ENCODE measurements around the gene CDC25B. TPM values are rescaled to one million over a fixed set of nuclear protein-coding genes. Genes with fewer than 3 reads are reported as not detected.

CDC25B gene
- total and polyA plus RNA-seq, 2 of the 13 experiments (the other 11 are each of a cell fraction or from before 2014, with no cell fraction given): 14.5 to 19.4 TPM

DNA sequence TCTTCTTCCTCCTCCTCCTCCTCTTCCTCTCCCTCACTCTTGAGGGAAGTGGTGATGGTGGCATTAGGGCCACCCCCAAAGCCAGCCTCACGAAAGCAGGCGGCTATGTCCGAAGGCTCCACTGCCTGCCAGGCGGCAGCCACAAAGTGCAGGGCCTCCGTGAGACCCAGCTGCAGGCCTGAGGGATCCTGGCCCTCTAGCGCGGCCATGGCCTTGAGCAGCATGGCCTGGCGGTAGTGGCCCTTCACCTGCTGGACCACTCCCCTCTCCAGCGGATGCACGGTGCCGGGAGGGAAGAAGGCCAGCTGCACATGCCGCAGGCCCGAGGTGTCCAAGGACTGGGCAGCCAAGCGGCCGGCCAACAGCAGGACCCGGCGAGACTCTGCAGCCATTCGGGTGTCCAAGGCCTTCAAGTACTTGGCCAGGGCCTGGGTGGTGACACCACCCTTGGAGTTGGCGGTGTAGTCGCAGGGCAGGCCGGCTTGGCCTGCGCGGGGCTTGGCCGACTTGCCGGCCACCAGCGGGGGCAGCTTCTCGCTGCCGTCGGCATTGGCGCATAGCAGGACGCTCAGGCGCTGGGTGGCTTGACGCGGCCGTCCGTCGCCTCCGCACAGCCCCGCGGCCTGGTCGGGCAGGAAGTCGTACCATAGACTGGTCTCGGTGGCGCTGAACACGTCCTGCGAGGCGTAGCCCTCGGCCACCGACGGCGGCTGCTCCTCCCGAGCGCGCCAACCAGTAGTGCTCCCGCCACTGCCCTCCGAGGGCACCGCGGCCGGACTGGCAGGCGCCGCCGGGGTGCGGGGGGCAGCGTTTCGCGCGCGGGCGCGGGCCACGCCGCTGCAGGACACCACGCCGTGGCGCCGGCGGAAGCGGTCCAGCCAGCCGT, 10.6 kb upstream of the CDC25B start (continued):
- TF ChIP-seq SMC3 (IDR thresholded peaks at IDR 0.05; ENCODE audit: low read length) (no peak), MBD4 (IDR thresholded peaks at IDR 0.05; ENCODE audit: borderline replicate concordance, low read length) (no peak), ZNF589 (CRISPR knock-in tag; conservative IDR thresholded peaks at IDR 0.05) (no peak), CHD4 (IDR thresholded peaks at IDR 0.05; ENCODE audit: borderline replicate concordance, low read length) (no peak), DNMT3B (CRISPR knock-in tag; conservative IDR thresholded peaks at IDR 0.05) (no peak)
- TF ChIP-seq, protein P1, sequence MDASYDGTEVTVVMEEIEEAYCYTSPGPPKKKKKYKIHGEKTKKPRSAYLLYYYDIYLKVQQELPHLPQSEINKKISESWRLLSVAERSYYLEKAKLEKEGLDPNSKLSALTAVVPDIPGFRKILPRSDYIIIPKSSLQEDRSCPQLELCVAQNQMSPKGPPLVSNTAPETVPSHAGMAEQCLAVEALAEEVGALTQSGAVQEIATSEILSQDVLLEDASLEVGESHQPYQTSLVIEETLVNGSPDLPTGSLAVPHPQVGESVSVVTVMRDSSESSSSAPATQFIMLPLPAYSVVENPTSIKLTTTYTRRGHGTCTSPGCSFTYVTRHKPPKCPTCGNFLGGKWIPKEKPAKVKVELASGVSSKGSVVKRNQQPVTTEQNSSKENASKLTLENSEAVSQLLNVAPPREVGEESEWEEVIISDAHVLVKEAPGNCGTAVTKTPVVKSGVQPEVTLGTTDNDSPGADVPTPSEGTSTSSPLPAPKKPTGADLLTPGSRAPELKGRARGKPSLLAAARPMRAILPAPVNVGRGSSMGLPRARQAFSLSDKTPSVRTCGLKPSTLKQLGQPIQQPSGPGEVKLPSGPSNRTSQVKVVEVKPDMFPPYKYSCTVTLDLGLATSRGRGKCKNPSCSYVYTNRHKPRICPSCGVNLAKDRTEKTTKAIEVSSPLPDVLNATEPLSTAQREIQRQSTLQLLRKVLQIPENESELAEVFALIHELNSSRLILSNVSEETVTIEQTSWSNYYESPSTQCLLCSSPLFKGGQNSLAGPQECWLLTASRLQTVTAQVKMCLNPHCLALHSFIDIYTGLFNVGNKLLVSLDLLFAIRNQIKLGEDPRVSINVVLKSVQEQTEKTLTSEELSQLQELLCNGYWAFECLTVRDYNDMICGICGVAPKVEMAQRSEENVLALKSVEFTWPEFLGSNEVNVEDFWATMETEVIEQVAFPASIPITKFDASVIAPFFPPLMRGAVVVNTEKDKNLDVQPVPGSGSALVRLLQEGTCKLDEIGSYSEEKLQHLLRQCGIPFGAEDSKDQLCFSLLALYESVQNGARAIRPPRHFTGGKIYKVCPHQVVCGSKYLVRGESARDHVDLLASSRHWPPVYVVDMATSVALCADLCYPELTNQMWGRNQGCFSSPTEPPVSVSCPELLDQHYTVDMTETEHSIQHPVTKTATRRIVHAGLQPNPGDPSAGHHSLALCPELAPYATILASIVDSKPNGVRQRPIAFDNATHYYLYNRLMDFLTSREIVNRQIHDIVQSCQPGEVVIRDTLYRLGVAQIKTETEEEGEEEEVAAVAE (CRISPR knock-in tag; IDR thresholded peaks at IDR 0.05; ENCODE audit: borderline replicate concordance): no peak
- TF ChIP-seq, protein P2, sequence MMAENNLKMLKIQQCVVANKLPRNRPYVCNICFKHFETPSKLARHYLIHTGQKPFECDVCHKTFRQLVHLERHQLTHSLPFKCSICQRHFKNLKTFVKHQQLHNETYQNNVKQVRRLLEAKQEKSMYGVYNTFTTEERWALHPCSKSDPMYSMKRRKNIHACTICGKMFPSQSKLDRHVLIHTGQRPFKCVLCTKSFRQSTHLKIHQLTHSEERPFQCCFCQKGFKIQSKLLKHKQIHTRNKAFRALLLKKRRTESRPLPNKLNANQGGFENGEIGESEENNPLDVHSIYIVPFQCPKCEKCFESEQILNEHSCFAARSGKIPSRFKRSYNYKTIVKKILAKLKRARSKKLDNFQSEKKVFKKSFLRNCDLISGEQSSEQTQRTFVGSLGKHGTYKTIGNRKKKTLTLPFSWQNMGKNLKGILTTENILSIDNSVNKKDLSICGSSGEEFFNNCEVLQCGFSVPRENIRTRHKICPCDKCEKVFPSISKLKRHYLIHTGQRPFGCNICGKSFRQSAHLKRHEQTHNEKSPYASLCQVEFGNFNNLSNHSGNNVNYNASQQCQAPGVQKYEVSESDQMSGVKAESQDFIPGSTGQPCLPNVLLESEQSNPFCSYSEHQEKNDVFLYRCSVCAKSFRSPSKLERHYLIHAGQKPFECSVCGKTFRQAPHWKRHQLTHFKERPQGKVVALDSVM (CRISPR knock-in tag; IDR thresholded peaks at IDR 0.05): no peak
- TF ChIP-seq, protein P3, sequence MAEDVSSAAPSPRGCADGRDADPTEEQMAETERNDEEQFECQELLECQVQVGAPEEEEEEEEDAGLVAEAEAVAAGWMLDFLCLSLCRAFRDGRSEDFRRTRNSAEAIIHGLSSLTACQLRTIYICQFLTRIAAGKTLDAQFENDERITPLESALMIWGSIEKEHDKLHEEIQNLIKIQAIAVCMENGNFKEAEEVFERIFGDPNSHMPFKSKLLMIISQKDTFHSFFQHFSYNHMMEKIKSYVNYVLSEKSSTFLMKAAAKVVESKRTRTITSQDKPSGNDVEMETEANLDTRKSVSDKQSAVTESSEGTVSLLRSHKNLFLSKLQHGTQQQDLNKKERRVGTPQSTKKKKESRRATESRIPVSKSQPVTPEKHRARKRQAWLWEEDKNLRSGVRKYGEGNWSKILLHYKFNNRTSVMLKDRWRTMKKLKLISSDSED (CRISPR knock-in tag; IDR thresholded peaks at IDR 0.05): no peak
- TF ChIP-seq, protein P4, sequence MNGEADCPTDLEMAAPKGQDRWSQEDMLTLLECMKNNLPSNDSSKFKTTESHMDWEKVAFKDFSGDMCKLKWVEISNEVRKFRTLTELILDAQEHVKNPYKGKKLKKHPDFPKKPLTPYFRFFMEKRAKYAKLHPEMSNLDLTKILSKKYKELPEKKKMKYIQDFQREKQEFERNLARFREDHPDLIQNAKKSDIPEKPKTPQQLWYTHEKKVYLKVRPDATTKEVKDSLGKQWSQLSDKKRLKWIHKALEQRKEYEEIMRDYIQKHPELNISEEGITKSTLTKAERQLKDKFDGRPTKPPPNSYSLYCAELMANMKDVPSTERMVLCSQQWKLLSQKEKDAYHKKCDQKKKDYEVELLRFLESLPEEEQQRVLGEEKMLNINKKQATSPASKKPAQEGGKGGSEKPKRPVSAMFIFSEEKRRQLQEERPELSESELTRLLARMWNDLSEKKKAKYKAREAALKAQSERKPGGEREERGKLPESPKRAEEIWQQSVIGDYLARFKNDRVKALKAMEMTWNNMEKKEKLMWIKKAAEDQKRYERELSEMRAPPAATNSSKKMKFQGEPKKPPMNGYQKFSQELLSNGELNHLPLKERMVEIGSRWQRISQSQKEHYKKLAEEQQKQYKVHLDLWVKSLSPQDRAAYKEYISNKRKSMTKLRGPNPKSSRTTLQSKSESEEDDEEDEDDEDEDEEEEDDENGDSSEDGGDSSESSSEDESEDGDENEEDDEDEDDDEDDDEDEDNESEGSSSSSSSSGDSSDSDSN (CRISPR knock-in tag; IDR thresholded peaks at IDR 0.05): peak; percentile 5; the same call in 1 of the 2 replicates
- TF ChIP-seq, protein P5, sequence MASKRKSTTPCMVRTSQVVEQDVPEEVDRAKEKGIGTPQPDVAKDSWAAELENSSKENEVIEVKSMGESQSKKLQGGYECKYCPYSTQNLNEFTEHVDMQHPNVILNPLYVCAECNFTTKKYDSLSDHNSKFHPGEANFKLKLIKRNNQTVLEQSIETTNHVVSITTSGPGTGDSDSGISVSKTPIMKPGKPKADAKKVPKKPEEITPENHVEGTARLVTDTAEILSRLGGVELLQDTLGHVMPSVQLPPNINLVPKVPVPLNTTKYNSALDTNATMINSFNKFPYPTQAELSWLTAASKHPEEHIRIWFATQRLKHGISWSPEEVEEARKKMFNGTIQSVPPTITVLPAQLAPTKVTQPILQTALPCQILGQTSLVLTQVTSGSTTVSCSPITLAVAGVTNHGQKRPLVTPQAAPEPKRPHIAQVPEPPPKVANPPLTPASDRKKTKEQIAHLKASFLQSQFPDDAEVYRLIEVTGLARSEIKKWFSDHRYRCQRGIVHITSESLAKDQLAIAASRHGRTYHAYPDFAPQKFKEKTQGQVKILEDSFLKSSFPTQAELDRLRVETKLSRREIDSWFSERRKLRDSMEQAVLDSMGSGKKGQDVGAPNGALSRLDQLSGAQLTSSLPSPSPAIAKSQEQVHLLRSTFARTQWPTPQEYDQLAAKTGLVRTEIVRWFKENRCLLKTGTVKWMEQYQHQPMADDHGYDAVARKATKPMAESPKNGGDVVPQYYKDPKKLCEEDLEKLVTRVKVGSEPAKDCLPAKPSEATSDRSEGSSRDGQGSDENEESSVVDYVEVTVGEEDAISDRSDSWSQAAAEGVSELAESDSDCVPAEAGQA (IDR thresholded peaks at IDR 0.05; ENCODE audit: low read depth): 0 out of 2 replicates have a peak, but pooled peaks have one; percentile 64
- TF ChIP-seq, protein P5 (CRISPR knock-in tag; IDR thresholded peaks at IDR 0.05; ENCODE audit: borderline replicate concordance): no peak

Measured in HepG2 (cell line).